SK-N-SH (cell line): ENCODE data around the gene SLC9C1.

Experiments used
- CHD2 ChIP-seq: fragments of 150-350 bp; IDR thresholded peaks from 2 replicates; pipeline ENCODE4 v1.6.1; 2018; ENCODE audit warnings: low read length; ENCODE audit not compliant: partially characterized antibody
- TF ChIP-seq, protein P1 (sequence below): fragments of 200-600 bp; sonication (generic); IDR thresholded peaks from 2 replicates; pipeline ENCODE4 v1.6.1; 2017; ENCODE audit warnings: antibody characterized with exemption, mild to moderate bottlenecking, moderate library complexity
- TF ChIP-seq, protein P2 (sequence below): IDR thresholded peaks from 2 replicates; pipeline ENCODE4 v1.4.0; 2012; ENCODE audit warnings: low read depth

DNA sequence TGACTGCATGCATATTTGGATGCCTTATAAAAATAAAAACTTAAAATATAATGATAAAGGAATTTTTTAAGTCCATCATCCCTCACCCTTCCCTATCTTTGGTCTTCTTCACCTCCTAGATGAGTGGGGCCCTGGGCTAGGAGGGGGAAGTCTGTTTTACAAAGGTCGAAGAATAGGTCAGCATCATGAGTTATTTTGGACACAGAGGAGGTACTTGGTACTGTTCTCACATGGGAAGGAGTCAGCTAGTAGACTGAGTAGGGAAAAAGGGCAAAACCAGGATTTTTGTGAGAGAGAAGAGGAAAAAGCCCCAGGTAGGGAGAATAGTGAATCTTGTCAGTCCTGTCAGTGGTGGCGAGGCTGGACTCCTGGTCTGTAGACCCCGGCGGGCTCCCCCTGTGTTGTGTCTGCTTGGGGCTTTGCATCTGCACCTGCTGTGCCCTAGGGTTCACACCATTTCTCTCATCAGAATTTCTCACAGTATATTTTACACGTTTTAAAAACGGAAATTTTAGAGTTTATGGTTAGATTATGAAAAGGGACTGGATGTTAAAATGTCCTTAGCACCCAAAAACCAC lies 178.1 kb downstream of the SLC9C1 start:
- TF ChIP-seq, protein P1, sequence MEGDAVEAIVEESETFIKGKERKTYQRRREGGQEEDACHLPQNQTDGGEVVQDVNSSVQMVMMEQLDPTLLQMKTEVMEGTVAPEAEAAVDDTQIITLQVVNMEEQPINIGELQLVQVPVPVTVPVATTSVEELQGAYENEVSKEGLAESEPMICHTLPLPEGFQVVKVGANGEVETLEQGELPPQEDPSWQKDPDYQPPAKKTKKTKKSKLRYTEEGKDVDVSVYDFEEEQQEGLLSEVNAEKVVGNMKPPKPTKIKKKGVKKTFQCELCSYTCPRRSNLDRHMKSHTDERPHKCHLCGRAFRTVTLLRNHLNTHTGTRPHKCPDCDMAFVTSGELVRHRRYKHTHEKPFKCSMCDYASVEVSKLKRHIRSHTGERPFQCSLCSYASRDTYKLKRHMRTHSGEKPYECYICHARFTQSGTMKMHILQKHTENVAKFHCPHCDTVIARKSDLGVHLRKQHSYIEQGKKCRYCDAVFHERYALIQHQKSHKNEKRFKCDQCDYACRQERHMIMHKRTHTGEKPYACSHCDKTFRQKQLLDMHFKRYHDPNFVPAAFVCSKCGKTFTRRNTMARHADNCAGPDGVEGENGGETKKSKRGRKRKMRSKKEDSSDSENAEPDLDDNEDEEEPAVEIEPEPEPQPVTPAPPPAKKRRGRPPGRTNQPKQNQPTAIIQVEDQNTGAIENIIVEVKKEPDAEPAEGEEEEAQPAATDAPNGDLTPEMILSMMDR, result no peak
- TF ChIP-seq, protein P2, sequence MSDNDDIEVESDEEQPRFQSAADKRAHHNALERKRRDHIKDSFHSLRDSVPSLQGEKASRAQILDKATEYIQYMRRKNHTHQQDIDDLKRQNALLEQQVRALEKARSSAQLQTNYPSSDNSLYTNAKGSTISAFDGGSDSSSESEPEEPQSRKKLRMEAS, result no peak
- no peak for TF ChIP-seq CHD2
